GM20000 (cell line): Measurements from ENCODE around the gene FAM89B.

Source experiments
- DNase-seq: peaks from one replicate; pipeline ENCODE4 v3.0.0; 2012; ENCODE audit warnings: low spot score
- TF ChIP-seq, protein P1 (sequence below): IDR thresholded peaks from 2 replicates; pipeline ENCODE4 v1.5.1; 2012; ENCODE audit warnings: mild to moderate bottlenecking, control low read depth; ENCODE audit errors: extremely low read depth, missing control alignments

The FAM89B gene

GRCh38 chr11:65575568-65576231 lies 3.4 kb downstream of the FAM89B start, which contains the start of gene EHBP1L1:
Gene EHBP1L1 (plus strand): TSS chr11:65576053. CDS start chr11:65576303, 250 bp downstream.
- peak; percentile 97 for DNase-seq
- TF ChIP-seq, protein P1, sequence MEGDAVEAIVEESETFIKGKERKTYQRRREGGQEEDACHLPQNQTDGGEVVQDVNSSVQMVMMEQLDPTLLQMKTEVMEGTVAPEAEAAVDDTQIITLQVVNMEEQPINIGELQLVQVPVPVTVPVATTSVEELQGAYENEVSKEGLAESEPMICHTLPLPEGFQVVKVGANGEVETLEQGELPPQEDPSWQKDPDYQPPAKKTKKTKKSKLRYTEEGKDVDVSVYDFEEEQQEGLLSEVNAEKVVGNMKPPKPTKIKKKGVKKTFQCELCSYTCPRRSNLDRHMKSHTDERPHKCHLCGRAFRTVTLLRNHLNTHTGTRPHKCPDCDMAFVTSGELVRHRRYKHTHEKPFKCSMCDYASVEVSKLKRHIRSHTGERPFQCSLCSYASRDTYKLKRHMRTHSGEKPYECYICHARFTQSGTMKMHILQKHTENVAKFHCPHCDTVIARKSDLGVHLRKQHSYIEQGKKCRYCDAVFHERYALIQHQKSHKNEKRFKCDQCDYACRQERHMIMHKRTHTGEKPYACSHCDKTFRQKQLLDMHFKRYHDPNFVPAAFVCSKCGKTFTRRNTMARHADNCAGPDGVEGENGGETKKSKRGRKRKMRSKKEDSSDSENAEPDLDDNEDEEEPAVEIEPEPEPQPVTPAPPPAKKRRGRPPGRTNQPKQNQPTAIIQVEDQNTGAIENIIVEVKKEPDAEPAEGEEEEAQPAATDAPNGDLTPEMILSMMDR = no peak

DNA sequence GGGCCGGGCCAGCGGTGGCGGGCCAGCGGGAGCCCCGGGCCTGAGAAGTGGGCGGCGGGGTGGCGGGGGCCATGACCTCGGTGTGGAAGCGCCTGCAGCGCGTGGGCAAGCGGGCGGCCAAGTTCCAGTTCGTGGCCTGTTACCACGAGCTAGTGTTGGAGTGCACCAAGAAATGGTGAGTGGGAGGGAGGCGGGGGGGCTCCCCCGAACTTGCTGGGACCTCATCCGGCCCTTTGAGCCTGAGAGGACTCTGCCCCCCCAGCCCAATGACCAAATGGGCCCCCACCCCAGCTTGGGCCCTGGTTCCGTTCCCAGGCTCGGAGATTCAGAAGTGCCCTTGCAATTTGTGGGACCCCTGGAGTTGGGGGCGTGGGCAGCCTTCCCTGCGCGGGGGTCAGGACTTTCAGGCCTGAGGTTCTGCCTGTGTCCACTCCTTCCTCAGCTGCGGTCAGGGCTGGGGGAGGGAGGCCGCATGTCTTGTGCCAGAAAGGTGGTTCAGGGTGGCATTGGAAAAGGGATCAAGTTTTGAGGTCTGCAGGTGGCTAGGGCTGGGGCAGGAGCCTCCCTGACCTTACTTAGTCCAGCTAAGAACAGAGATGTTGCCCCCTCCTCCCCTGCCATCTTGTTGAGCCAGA lies 4.0 kb downstream of the FAM89B start:
- TF ChIP-seq, protein P1 = no peak
- DNase-seq = peak; percentile 61

- TF ChIP-seq, protein P1 = no peak
- DNase-seq = no peak
Observed at GRCh38 chr11:65576867-65577755, 4.8 kb downstream of the FAM89B start.

- TF ChIP-seq, protein P1 = no peak
- no peak for DNase-seq
Observed at GRCh38 chr11:65577756-65578109, 5.4 kb downstream of the FAM89B start.

DNA sequence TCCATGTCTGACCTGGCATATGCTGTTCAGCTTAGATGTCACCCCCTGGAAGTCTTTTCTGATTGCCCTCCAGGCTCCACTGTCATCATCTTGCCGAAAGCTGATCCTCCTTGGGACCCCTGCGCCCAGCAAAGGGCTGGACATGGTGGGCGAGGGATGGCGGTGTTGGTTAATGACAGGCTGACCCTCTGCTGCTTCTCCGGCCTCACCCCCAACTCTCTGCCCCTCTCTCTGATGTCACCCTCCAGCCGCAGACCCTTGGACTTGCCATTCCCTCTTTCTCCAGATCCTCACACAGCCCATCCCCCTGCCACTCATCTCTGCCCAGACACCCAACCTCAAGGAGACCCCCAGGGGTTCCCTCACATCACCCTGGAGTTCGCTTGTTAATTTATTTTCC lies 5.8 kb downstream of the FAM89B start:
- no peak for DNase-seq
- TF ChIP-seq, protein P1 = no peak

DNA sequence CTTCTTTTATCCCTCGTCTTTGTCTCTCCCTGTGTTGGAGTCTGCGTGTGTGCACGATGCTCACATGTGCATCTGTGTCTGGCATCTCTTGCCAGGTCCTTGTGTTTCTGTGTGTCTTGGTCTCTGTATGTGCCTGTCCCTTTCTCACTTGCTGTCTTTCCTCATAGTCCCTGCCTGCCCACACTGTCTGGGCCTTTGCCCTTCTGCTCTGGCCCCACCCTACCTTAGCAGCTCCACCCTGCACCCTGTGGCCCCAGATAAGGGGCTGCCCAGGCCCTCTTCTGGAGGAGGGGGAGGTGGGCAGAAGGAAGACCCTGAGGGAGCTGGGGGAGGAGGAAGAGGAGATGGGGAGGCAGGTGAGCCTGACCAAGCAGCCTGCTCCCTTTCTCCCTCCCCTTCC lies 6.3 kb downstream of the FAM89B start:
- TF ChIP-seq, protein P1 = no peak
- no peak for DNase-seq

GRCh38 chr11:65579291-65579690 lies 7.0 kb downstream of the FAM89B start:
- TF ChIP-seq, protein P1 = no peak
- no peak for DNase-seq
